Neural crest cell (in vitro differentiated cells): ENCODE data around the gene GET4. TPM values are rescaled to one million over a fixed set of nuclear protein-coding genes. Genes with fewer than 3 reads are reported as not detected.

ENCODE experiments used
- DNase-seq: peaks from one replicate; pipeline ENCODE4 v3.0.0; 2021; ENCODE audit warnings: low read depth, mixed read lengths, low spot score
- H3K27ac Mint-ChIP-seq: one replicate; pipeline ENCODE4 v1.8.0; 2021; ENCODE audit warnings: mild to moderate bottlenecking, mixed read lengths; ENCODE audit not compliant: unreplicated experiment
- H3K27me3 Mint-ChIP-seq: 2 replicates; pipeline ENCODE4 v1.8.0; 2021; ENCODE audit warnings: low read depth, mild to moderate bottlenecking, mixed read lengths
- H3K36me3 Mint-ChIP-seq: 2 replicates; pipeline ENCODE4 v1.8.0; 2021; ENCODE audit warnings: low read depth, mild to moderate bottlenecking, mixed read lengths
- H3K4me1 Mint-ChIP-seq: 2 replicates; pipeline ENCODE4 v1.8.0; 2021; ENCODE audit warnings: mixed read lengths
- H3K4me3 Mint-ChIP-seq: one replicate; pipeline ENCODE4 v1.8.0; 2021; ENCODE audit warnings: mild to moderate bottlenecking, mixed read lengths
- H3K9me3 Mint-ChIP-seq: 2 replicates; pipeline ENCODE4 v1.8.0; 2021; ENCODE audit warnings: mixed read lengths
- total RNA-seq: library from RNA; stranded (reverse); gene quantifications from 2 replicates; pipeline ENCODE4 v1.2.1, GENCODE V29; 2021
- TF ChIP-seq, protein P1 (sequence below): fragments of 200-600 bp; sonication (generic); conservative IDR thresholded peaks from 2 replicates; pipeline ENCODE4 v1.5.0; 2021; ENCODE audit warnings: antibody characterized with exemption, mild to moderate bottlenecking

GET4 gene
- total RNA-seq, 1 donor from 2014 or later = 55.2 TPM

DNA sequence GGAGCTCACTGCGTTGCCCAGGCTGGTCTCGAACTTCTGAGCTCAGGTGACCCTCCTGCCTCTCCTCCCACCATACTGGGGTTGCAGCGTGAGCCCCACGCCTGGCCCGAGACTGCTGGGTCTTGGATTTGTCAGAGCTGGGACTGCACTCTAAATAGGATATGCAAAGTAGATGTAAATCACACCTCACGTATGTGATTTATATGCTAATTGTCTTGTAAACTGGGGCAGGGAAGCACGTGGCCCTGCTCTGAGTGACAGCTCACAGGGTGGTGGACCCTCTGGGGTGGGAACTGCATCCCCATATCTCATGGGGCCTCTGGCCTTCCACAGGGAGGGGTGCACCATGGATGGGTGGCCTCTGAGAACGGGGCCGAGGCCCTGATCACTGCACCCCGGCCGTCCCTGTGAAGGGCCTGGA is 34.1 kb downstream of the GET4 start:
- H3K27me3 Mint-ChIP-seq = peaks cover 28% of the 10 kb centered on the region
- peaks cover 9% of the 10 kb centered on the region for H3K4me1 Mint-ChIP-seq
- no peaks in the 10 kb centered on the region for H3K9me3 Mint-ChIP-seq
- no peak overlapping the region for H3K27ac Mint-ChIP-seq
- H3K4me3 Mint-ChIP-seq = no peak overlapping the region
- no peak for DNase-seq
- TF ChIP-seq, protein P1, sequence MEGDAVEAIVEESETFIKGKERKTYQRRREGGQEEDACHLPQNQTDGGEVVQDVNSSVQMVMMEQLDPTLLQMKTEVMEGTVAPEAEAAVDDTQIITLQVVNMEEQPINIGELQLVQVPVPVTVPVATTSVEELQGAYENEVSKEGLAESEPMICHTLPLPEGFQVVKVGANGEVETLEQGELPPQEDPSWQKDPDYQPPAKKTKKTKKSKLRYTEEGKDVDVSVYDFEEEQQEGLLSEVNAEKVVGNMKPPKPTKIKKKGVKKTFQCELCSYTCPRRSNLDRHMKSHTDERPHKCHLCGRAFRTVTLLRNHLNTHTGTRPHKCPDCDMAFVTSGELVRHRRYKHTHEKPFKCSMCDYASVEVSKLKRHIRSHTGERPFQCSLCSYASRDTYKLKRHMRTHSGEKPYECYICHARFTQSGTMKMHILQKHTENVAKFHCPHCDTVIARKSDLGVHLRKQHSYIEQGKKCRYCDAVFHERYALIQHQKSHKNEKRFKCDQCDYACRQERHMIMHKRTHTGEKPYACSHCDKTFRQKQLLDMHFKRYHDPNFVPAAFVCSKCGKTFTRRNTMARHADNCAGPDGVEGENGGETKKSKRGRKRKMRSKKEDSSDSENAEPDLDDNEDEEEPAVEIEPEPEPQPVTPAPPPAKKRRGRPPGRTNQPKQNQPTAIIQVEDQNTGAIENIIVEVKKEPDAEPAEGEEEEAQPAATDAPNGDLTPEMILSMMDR = no peak
- H3K36me3 Mint-ChIP-seq = no peaks in the 10 kb centered on the region

DNA sequence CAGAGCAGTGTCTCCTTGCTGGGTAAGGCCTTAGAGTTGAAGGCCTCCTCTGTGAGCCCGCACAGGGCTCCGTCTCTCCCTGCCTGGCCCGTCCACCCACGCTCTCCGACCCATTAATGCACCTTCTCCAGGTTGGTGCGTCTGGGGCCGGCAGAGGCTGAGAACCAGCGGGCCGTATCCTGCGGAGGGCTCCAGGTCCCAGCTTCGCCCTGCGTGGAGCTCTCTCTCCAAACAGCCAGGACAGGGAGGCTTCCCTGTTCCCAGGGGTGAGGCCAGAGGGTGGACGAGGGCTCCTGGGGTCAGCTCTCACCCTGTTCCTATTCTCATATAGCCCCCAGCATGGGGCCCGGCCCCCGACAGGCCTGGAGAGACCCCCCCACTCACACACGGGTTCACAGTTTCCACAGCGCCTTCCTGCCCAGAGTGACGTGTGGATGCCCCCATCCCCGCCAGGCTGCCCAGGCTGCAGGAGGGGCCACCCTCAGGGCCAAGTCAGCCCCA is 34.6 kb downstream of the GET4 start:
- no peak for DNase-seq
- no peak overlapping the region for H3K27ac Mint-ChIP-seq
- no peak overlapping the region for H3K4me3 Mint-ChIP-seq
- H3K4me1 Mint-ChIP-seq = peaks cover 14% of the 10 kb centered on the region
- peaks cover 23% of the 10 kb centered on the region for H3K27me3 Mint-ChIP-seq
- no peaks in the 10 kb centered on the region for H3K36me3 Mint-ChIP-seq
- H3K9me3 Mint-ChIP-seq = no peaks in the 10 kb centered on the region
- TF ChIP-seq, protein P1 = no peak

DNA sequence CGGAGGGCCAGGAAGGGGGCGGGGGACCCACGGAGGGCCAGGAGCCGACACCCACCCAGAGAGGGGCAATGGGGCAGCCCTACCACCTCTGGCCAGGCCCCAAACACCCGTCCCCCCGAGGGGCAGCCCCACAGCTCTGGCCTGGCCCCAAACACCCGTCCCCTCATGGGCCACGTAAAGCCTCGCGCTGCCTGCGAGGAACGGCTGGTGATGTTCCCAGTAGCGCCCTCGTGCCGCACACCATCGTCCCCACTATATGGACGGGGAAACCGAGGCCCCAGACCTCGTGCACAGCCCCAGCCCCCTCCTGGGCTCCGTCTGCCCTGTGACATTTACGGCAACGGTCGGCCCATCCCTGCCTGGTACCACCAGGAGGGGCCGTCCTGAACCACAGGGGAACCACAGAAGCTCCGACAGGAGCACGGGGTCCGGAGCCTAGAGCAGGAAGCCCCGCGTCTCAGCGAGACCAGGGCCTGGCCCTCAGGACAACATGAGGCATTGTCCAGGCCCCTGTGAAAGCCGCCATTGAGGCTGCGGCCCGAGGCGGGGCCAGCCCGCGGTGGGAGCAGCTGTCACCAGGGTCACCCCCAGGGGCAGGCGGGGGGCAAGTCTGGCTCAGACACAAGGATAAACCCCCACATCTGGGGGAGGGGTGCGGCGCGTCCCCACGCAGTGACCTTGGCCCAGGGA is 35.6 kb downstream of the GET4 start:
- no peak for DNase-seq
- H3K36me3 Mint-ChIP-seq = no peaks in the 10 kb centered on the region
- TF ChIP-seq, protein P1 = no peak
- H3K27ac Mint-ChIP-seq = no peak overlapping the region
- H3K4me3 Mint-ChIP-seq = no peak overlapping the region
- H3K9me3 Mint-ChIP-seq = no peaks in the 10 kb centered on the region
- peaks cover 20% of the 10 kb centered on the region for H3K27me3 Mint-ChIP-seq
- H3K4me1 Mint-ChIP-seq = peaks cover 20% of the 10 kb centered on the region

DNA sequence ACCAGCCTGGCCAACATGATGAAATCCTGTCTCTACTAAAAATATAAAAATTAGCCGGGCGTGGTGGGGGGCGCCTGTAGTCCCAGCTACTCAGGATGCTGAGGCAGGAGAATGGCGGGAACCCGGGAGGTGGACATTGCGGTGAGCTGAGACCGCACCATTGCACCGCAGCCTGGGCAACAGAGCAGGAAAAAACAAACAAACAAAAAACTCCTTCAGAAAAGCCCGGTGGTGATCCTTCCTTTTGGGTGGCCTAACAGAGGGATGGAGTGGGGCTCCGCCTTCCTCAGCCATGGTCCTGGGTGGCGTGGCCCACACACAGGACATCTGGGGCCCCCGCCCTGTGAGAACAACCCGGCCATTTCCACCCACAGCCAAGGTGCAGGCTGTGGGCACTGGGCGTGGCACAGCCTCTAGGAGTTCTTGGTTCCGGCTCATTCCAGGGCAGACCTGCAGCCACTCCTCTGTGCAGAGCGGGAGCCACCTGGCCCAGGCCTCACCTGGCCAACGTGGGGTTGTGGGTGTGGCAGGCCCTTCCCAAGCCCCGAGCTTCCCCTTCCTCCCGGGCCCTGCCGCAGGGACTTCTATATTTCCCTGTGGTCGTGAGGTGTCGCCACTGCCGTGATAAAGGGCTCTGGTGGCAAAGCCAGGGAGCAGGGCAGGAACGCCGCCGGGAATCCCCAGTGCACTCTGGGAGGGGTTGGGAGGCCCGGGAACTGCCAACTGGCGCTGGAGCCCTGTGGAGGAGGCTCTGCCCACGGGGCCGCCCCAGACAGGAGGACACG is 37.6 kb downstream of the GET4 start:
- Mint-ChIP-seq H3K27ac (no peak overlapping the region), H3K36me3 (no peaks in the 10 kb centered on the region), H3K9me3 (no peaks in the 10 kb centered on the region), H3K27me3 (peaks cover 13% of the 10 kb centered on the region), H3K4me1 (peaks cover 20% of the 10 kb centered on the region), H3K4me3 (no peak overlapping the region)
- DNase-seq = no peak
- TF ChIP-seq, protein P1 = no peak

DNA sequence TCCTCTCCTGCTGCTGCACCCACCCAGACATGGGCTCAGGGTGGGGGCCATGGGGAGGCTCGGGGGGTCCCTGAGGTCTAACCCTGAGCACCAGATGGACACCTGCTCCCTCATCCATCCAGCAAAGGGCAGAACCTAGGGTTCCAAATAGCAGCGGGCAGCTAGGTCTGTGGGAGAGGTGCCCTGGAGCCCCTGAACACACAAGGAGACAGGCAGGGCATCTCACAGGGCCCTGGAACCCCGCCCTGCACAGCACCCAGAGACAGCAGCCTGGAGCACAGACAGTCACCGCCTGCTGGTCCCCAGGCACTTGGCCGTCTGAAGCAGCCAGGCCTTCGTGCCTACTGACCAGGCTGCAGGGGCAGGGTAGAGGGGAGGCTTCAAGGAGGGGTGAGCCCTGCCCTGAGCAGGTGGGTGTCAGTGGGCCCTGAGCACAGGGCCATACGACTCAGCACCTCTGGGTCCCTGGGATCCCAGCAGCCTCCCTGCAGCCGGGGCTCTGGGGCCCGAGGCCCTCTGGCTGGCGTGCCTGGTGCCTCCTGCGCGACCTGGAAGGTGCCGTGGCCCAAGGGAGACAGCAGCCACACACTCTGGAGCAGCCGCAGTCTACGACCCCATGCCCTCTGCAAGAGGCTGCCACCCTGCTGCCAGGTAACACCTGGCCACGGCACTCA is 38.3 kb downstream of the GET4 start:
- H3K4me1 Mint-ChIP-seq = peaks cover 20% of the 10 kb centered on the region
- no peaks in the 10 kb centered on the region for H3K9me3 Mint-ChIP-seq
- peaks cover 12% of the 10 kb centered on the region for H3K27me3 Mint-ChIP-seq
- TF ChIP-seq, protein P1 = no peak
- no peak for DNase-seq
- H3K36me3 Mint-ChIP-seq = no peaks in the 10 kb centered on the region
- H3K27ac Mint-ChIP-seq = no peak overlapping the region
- H3K4me3 Mint-ChIP-seq = no peak overlapping the region
